CD4-positive, alpha-beta T cell treated with Interleukin-17A for 4 hours (primary cell): Measurements from ENCODE around the gene RAB42.
"Not testable (repeated sequence)": the region's sequence is repeated elsewhere in the genome, so short reads cannot be mapped to it uniquely, and the experiment has no call there.

Experiments used
- DNase-seq: peaks from one replicate; pipeline ENCODE4 v3.0.0-alpha.2; 2020; ENCODE audit warnings: mixed read lengths

RAB42 gene

GRCh38 chr1:28591708-28592320, at the start of gene RAB42:
TSS of gene RAB42 (plus strand) at chr1:28592265. CDS start at chr1:28592512, 247 bp downstream.
- peak; percentile 40 for DNase-seq

- DNase-seq, result no peak
Measured at GRCh38 chr1:28545246-28545628, 46.8 kb upstream of the RAB42 start.

GRCh38 chr1:28548318-28548717, 43.7 kb upstream of the RAB42 start:
- DNase-seq, result no peak

- no peak for DNase-seq
Measured at GRCh38 chr1:28551381-28551780, 40.7 kb upstream of the RAB42 start.

GRCh38 chr1:28552758-28553663, 39.1 kb upstream of the RAB42 start, which contains the start of gene TRNAU1AP:
TSS of gene TRNAU1AP (plus strand) at chr1:28553085. CDS start at chr1:28553111, 26 bp downstream.
- DNase-seq, result peak; percentile 98

- DNase-seq, result no peak
Measured at GRCh38 chr1:28560886-28561285, 31.2 kb upstream of the RAB42 start.

- no peak for DNase-seq
Measured at GRCh38 chr1:28564310-28564709, 27.8 kb upstream of the RAB42 start.

- no peak for DNase-seq
Measured at GRCh38 chr1:28565040-28565439, 27.0 kb upstream of the RAB42 start.

- no peak for DNase-seq
Measured at GRCh38 chr1:28565726-28566125, 26.3 kb upstream of the RAB42 start.

- DNase-seq, result no peak
Measured at GRCh38 chr1:28566931-28567330, 25.1 kb upstream of the RAB42 start.

GRCh38 chr1:28571911-28572310, 20.2 kb upstream of the RAB42 start:
- no peak for DNase-seq

GRCh38 chr1:28572891-28573290, 19.2 kb upstream of the RAB42 start:
- DNase-seq, result not testable (repeated sequence)

- no peak for DNase-seq
Measured at GRCh38 chr1:28573564-28573963, 18.5 kb upstream of the RAB42 start.

- no peak for DNase-seq
Measured at GRCh38 chr1:28577052-28577678, 14.9 kb upstream of the RAB42 start.

GRCh38 chr1:28577738-28578536, 14.1 kb upstream of the RAB42 start:
- no peak for DNase-seq

- no peak for DNase-seq
Measured at GRCh38 chr1:28578696-28579218, 13.3 kb upstream of the RAB42 start.

- no peak for DNase-seq
Measured at GRCh38 chr1:28579401-28579800, 12.7 kb upstream of the RAB42 start.

- peak; percentile 73 for DNase-seq
Measured at GRCh38 chr1:28580722-28581530, 11.1 kb upstream of the RAB42 start.

GRCh38 chr1:28581531-28582247, 10.4 kb upstream of the RAB42 start:
- peak; percentile 95 for DNase-seq

- no peak for DNase-seq
Measured at GRCh38 chr1:28582248-28582615, 9.8 kb upstream of the RAB42 start.
